ENCODE measurements around the gene CRTC3. TPM values are rescaled to one million over a fixed set of nuclear protein-coding genes. Genes with fewer than 3 reads are reported as not detected.

CRTC3 gene
- total RNA-seq, 6 experiments from 2014 or later: 8.4 to 16.2 (median 11.3) TPM

- no peak for ATAC-seq
- H3K27me3 ChIP-seq: no peaks in the 10 kb centered on the region
- WGBS (ENCODE audit: insufficient coverage, low coverage, low lambda C conversion rate, missing lambda C conversion rate): 40% methylated on average over 1 of the region's 3 CpGs
- H3K4me1 ChIP-seq: no peaks in the 10 kb centered on the region
- H3K4me3 ChIP-seq: no peak overlapping the region
- DNase-seq: no peak
- no peaks in the 10 kb centered on the region for H3K9me3 ChIP-seq
- H3K27ac ChIP-seq: no peak overlapping the region
- TF ChIP-seq POLR2A (IDR thresholded peaks at IDR 0.05): no peak
- TF ChIP-seq CTCF (IDR thresholded peaks at IDR 0.05): no peak
- H3K36me3 ChIP-seq: no peaks in the 10 kb centered on the region
- intact Hi-C loops (cut with DNase I): no loop called here
These were observed 144.8 kb downstream of the CRTC3 start for GRCh38 chr15:90674476-90674875.

GRCh38 chr15:90675464-90675863, 145.7 kb downstream of the CRTC3 start:
- H3K36me3 ChIP-seq: no peaks in the 10 kb centered on the region
- no peaks in the 10 kb centered on the region for H3K27me3 ChIP-seq
- no peak for TF ChIP-seq CTCF (IDR thresholded peaks at IDR 0.05)
- TF ChIP-seq POLR2A (IDR thresholded peaks at IDR 0.05): no peak
- no peaks in the 10 kb centered on the region for H3K9me3 ChIP-seq
- H3K27ac ChIP-seq: no peak overlapping the region
- no peaks in the 10 kb centered on the region for H3K4me1 ChIP-seq
- DNase-seq (no peak), ATAC-seq (no peak)
- WGBS (ENCODE audit: insufficient coverage, low coverage, low lambda C conversion rate, missing lambda C conversion rate): 83% methylated on average over 4 of the region's 5 CpGs
- H3K4me3 ChIP-seq: no peak overlapping the region
- intact Hi-C loops (cut with DNase I): no loop called here

- Histone ChIP-seq H3K9me3 (no peaks in the 10 kb centered on the region), H3K27me3 (no peaks in the 10 kb centered on the region), H3K4me1 (no peaks in the 10 kb centered on the region), H3K4me3 (no peak overlapping the region), H3K36me3 (no peaks in the 10 kb centered on the region), H3K27ac (no peak overlapping the region)
- TF ChIP-seq CTCF (IDR thresholded peaks at IDR 0.05): no peak
- TF ChIP-seq POLR2A (IDR thresholded peaks at IDR 0.05): no peak
- intact Hi-C loops (cut with DNase I): no loop called here
- WGBS (ENCODE audit: insufficient coverage, low coverage, low lambda C conversion rate, missing lambda C conversion rate): 85% methylated on average over 12 of the region's 12 CpGs
- ATAC-seq (no peak), DNase-seq (no peak)
These were observed 148.4 kb downstream of the CRTC3 start for GRCh38 chr15:90677807-90678790.

- 58% methylated on average over 3 of the region's 3 CpGs for WGBS (ENCODE audit: insufficient coverage, low coverage, low lambda C conversion rate, missing lambda C conversion rate)
These were observed 150.2 kb downstream of the CRTC3 start for GRCh38 chr15:90679959-90680358.

More at GRCh38 chr15:90679959-90680358, 150.2 kb downstream of the CRTC3 start:
- Histone ChIP-seq H3K27ac (no peak overlapping the region), H3K9me3 (no peaks in the 10 kb centered on the region), H3K4me3 (no peak overlapping the region), H3K36me3 (no peaks in the 10 kb centered on the region), H3K4me1 (no peaks in the 10 kb centered on the region), H3K27me3 (no peaks in the 10 kb centered on the region)
- DNase-seq (no peak), ATAC-seq (peak in 2 of 4 donors; percentile 22 to 32)
- intact Hi-C loops (cut with DNase I): no loop called here
- TF ChIP-seq POLR2A (IDR thresholded peaks at IDR 0.05) (no peak), CTCF (IDR thresholded peaks at IDR 0.05) (no peak)
